Right cardiac atrium (tissue), 5 donors: Measurements from ENCODE around the gene COX5B. TPM values are rescaled to one million over a fixed set of nuclear protein-coding genes. Genes with fewer than 3 reads are reported as not detected.
A peak's percentile ranks its signal among the peaks of the same experiment; 100 is the strongest.

ENCODE experiments used
- ATAC-seq, 2 donors: fragments of 200-7000 bp; cut with Tn5 transposase; one replicate each; pipeline versions ENCODE4 v1.8.0 to v1.9.1; 2020; ENCODE audit warnings: moderate library complexity in 2 of 2, mild to moderate bottlenecking in 1 of 2
- DNase-seq, 3 donors: peaks; one replicate each; pipeline ENCODE4 v3.0.0-alpha.2; 2020
- H3K27ac ChIP-seq: one replicate; pipeline ENCODE4 v1.5.1; 2013; ENCODE audit warnings: mild to moderate bottlenecking, low read length, control low read depth, moderate library complexity
- H3K27me3 ChIP-seq: one replicate; pipeline ENCODE4 v1.6.1; 2013; ENCODE audit not compliant: control insufficient read depth, insufficient read depth
- H3K4me1 ChIP-seq: one replicate; pipeline ENCODE4 v1.6.1; 2013; ENCODE audit warnings: low read length; ENCODE audit not compliant: control insufficient read depth, insufficient read depth
- H3K4me3 ChIP-seq: one replicate; pipeline ENCODE4 v1.5.1; 2013; ENCODE audit warnings: low read length, control low read depth
- H3K9me3 ChIP-seq: one replicate; pipeline ENCODE4 v1.6.1; 2013; ENCODE audit warnings: low read length; ENCODE audit not compliant: control insufficient read depth
- WGBS: extraction: QIAGEN DNeasy Blood & Tissue Kit; methylation state at CpG from one replicate; pipeline ENCODE4 v1.1.7; 2013; 5-methylcytosine and 5-hydroxymethylcytosine counted together
- intact Hi-C, 4 donors: fragments of 100-400 bp; cut with DNase I; formaldehyde crosslinking; loops; one replicate each; pipeline versions ENCODE4 v1.11.0 to v1.14.0; 2022 to 2023
- polyA plus RNA-seq: library from polyadenylated mRNA; stranded (reverse); fragments of 200-250 nt; gene quantifications from one replicate; pipeline ENCODE4 v1.2.3, GENCODE V29; 2013
- total RNA-seq, 4 donors: library from RNA; stranded (reverse); fragmentation: NEBNext Ultra II Directional; extraction: Animal tissue kit (Norgen Biotek cat#: 25700); gene quantifications; one replicate each; pipeline ENCODE4 v1.2.1, GENCODE V29; 2021
- donor health status: healthy with polysubstance abuse.
- donor health status: DM: no; HTN: yes; CAD: no.
- donor health status: DM: no; HTN: no; CAD: no.
- donor health status: DM: no; HTN: yes; CAD: no; lungs with severe emphysema.
- donor health status: DM: yes; HTN: yes; CAD: no.

Gene COX5B
- total and polyA plus RNA-seq, 5 donors, result 893 to 2,498 (median 1,041) TPM

DNA sequence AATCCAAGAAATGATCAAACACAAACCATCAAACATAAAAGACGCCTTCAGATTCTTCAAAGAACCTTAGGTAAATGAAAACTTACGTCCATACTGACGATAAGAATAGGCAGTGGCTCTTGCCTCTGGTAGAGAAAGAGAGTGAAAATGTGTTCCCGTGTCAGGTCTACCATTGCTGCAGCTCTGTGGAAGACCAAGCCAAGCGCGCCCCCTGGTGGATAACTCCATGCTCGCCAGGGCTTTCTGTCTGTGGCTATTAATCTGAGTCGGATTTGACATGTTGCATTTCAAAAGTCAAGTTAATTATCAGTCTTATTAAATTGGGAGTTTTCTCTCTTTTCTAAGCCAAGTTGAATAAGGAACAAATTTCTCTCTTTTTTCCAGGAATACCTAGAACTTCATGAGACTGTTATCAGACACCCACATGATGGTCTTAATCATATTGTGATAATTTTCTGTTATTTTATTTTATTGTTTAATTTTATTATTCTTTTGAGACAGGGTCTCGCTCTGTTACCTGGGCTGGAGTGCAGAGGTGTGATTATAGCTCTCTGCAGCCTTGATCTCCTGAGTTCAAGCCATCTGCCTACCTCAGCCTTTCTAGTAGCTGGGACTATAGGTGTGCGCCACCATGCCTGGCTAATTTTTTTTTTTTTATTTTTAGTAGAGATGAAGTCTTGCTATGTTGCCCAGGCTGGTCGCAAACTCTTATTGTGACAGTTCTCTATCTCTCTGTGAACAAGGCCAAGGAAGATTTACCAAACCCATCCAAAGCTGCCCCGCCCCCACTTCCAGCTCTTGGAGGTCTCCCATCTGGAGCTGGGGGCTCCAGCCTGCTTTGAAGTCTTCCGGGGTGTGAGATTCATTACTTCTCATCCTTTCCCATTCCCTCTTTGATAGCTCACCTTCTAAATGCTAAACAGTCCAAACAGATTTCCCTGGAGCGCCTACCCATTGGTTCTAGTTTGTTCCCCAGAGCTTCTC is 51.7 kb downstream of the COX5B start:
- intact Hi-C loops, result loop anchor here (5.0 to 10.0 kb wide), 2 partner anchors 103 to 105 kb away; no protein-coding TSS in a partner anchor
- H3K27me3 ChIP-seq, result no peaks in the 10 kb centered on the region
- no peaks in the 10 kb centered on the region for H3K4me1 ChIP-seq
- peak; percentile 89 to 90 for ATAC-seq
- H3K4me3 ChIP-seq, result no peak overlapping the region
- WGBS, result 28% methylated on average over 14 of the region's 14 CpGs
- H3K27ac ChIP-seq, result no peak overlapping the region
- no peaks in the 10 kb centered on the region for H3K9me3 ChIP-seq
- DNase-seq, result peak; percentile 87 to 97 (median 95)

Other genes starting within 250 kb of the COX5B start
- gene ANKRD36B, start 56.2 kb upstream of the COX5B start, total RNA-seq, result 1 to 10 TPM; 7.5 to 9.3 (median 8.8) TPM
- 4.8 TPM for gene ANKRD36B, start 56.2 kb upstream of the COX5B start, polyA plus RNA-seq
- gene ACTR1B, start 18.0 kb downstream of the COX5B start, total RNA-seq, result 10 to 100 TPM; 60.0 to 71.5 (median 65.7) TPM
- 57.4 TPM for gene ACTR1B, start 18.0 kb downstream of the COX5B start, polyA plus RNA-seq
- gene C2orf92, start 23.7 kb downstream of the COX5B start, total RNA-seq, result 1 to 10 TPM; 3.8 to 8.3 (median 4.5) TPM
- 7.4 TPM for gene C2orf92, start 23.7 kb downstream of the COX5B start, polyA plus RNA-seq
- 1 to 10 TPM in 3 of 4 donors, under 1 TPM in 1; 0.62 to 1.5 (median 1.1) TPM for gene ZAP70, start 67.5 kb downstream of the COX5B start, total RNA-seq
- 1.3 TPM for gene ZAP70, start 67.5 kb downstream of the COX5B start, polyA plus RNA-seq